H9 (cell line): Measurements from ENCODE around the gene KCNIP4. TPM values are rescaled to one million over a fixed set of nuclear protein-coding genes. Genes with fewer than 3 reads are reported as not detected.

ENCODE experiments used
- DNase-seq: peaks from one replicate; pipeline ENCODE4 v3.0.0-alpha.2; 2017
- H2AFZ ChIP-seq: one replicate; pipeline ENCODE4 v1.6.1; 2013; ENCODE audit warnings: mild to moderate bottlenecking, low read length, control low read depth, moderate library complexity
- H2AK5ac ChIP-seq: 2 replicates; pipeline ENCODE4 v1.6.1; 2013; ENCODE audit warnings: low read length, control low read depth, mixed read lengths; ENCODE audit not compliant: insufficient read length
- H2BK120ac ChIP-seq: one replicate; pipeline ENCODE4 v1.6.1; 2013; ENCODE audit warnings: low read depth, mild to moderate bottlenecking, low read length, control low read depth, inconsistent platforms; ENCODE audit not compliant: poor library complexity, severe bottlenecking
- H2BK12ac ChIP-seq: 2 replicates; pipeline ENCODE4 v1.6.1; 2013; ENCODE audit warnings: low read length, control low read depth, mixed read lengths, low read depth; ENCODE audit not compliant: insufficient read length
- H2BK15ac ChIP-seq: 2 replicates; pipeline ENCODE4 v1.6.1; 2013; ENCODE audit warnings: low read depth, low read length, control low read depth
- H2BK20ac ChIP-seq: one replicate; pipeline ENCODE4 v1.6.1; 2013; ENCODE audit warnings: low read depth, mild to moderate bottlenecking, low read length, control low read depth, inconsistent platforms; ENCODE audit not compliant: poor library complexity, severe bottlenecking
- H2BK5ac ChIP-seq: 2 replicates; pipeline ENCODE4 v1.6.1; 2013; ENCODE audit warnings: low read length, control low read depth, mixed read lengths; ENCODE audit not compliant: insufficient read length
- H3K14ac ChIP-seq: 2 replicates; pipeline ENCODE4 v1.6.1; 2013; ENCODE audit warnings: low read length, control low read depth; ENCODE audit not compliant: insufficient read depth
- H3K18ac ChIP-seq: 2 replicates; pipeline ENCODE4 v1.6.1; 2013; ENCODE audit warnings: low read depth, mild to moderate bottlenecking, mixed read lengths, low read length, control low read depth; ENCODE audit not compliant: insufficient read length
- H3K23ac ChIP-seq: 2 replicates; pipeline ENCODE4 v1.6.1; 2013; ENCODE audit warnings: low read length, control low read depth, mixed read lengths, low read depth; ENCODE audit not compliant: insufficient read length
- H3K23me2 ChIP-seq: 2 replicates; pipeline ENCODE4 v1.6.1; 2013; ENCODE audit warnings: low read depth, mild to moderate bottlenecking, mixed read lengths, low read length, control low read depth; ENCODE audit not compliant: insufficient read length, poor library complexity, severe bottlenecking
- H3K27ac ChIP-seq: 2 replicates; pipeline ENCODE4 v1.5.1; 2013; ENCODE audit warnings: low read length, control low read depth, mixed read lengths, low read depth; ENCODE audit not compliant: insufficient read length
- H3K27me3 ChIP-seq: 2 replicates; pipeline ENCODE4 v1.6.1; 2013; ENCODE audit warnings: low read length, control low read depth, inconsistent platforms; ENCODE audit not compliant: insufficient read depth
- H3K4ac ChIP-seq: 2 replicates; pipeline ENCODE4 v1.6.1; 2013; ENCODE audit warnings: low read depth, mild to moderate bottlenecking, control low read depth, inconsistent platforms, low read length, moderate library complexity
- H3K4me1 ChIP-seq: 2 replicates; pipeline ENCODE4 v1.6.1; 2013; ENCODE audit warnings: low read length, control low read depth, inconsistent platforms; ENCODE audit not compliant: insufficient read depth
- H3K4me2 ChIP-seq: 2 replicates; pipeline ENCODE4 v1.6.1; 2013; ENCODE audit warnings: low read length, control low read depth, mixed read lengths; ENCODE audit not compliant: insufficient read length, insufficient read depth
- H3K56ac ChIP-seq: 2 replicates; pipeline ENCODE4 v1.6.1; 2013; ENCODE audit warnings: low read depth, mild to moderate bottlenecking, mixed read lengths, low read length, control low read depth; ENCODE audit not compliant: insufficient read length
- H3K79me1 ChIP-seq: 2 replicates; pipeline ENCODE4 v1.6.1; 2013; ENCODE audit warnings: low read depth, mild to moderate bottlenecking, moderate library complexity, low read length, control low read depth, inconsistent platforms; ENCODE audit not compliant: insufficient read depth, poor library complexity, severe bottlenecking
- H3K79me2 ChIP-seq: 2 replicates; pipeline ENCODE4 v1.6.1; 2013; ENCODE audit warnings: low read length, control low read depth, inconsistent platforms; ENCODE audit not compliant: insufficient read depth
- H3K9ac ChIP-seq: 2 replicates; pipeline ENCODE4 v1.6.1; 2013; ENCODE audit warnings: low read length, control low read depth, mixed read lengths; ENCODE audit not compliant: insufficient read length; ENCODE audit errors: extremely low read depth
- H3K9me3 ChIP-seq: one replicate; pipeline ENCODE4 v1.6.1; 2013; ENCODE audit warnings: low read depth, low read length, inconsistent platforms; ENCODE audit not compliant: control insufficient read depth
- H3T11ph ChIP-seq: one replicate; pipeline ENCODE4 v1.6.1; 2013; ENCODE audit warnings: mild to moderate bottlenecking, low read length, control low read depth, inconsistent platforms
- H4K20me1 ChIP-seq: one replicate; pipeline ENCODE4 v1.6.1; 2013; ENCODE audit not compliant: control insufficient read depth, insufficient read length, insufficient read depth
- H4K5ac ChIP-seq: 2 replicates; pipeline ENCODE4 v1.6.1; 2013; ENCODE audit warnings: low read depth, mild to moderate bottlenecking, mixed read lengths, low read length, control low read depth; ENCODE audit not compliant: insufficient read length
- H4K8ac ChIP-seq: replicated peaks from 2 replicates; pipeline ENCODE4 v1.6.1; 2013; ENCODE audit warnings: low read length, control low read depth, mixed read lengths, low read depth; ENCODE audit not compliant: insufficient read length
- H4K91ac ChIP-seq: 2 replicates; pipeline ENCODE4 v1.6.1; 2013; ENCODE audit warnings: low read depth, mild to moderate bottlenecking, moderate library complexity, mixed read lengths, low read length, control low read depth; ENCODE audit not compliant: insufficient read length
- H3K27ac Mint-ChIP-seq, 3 experiments: 2 replicates in 2 of 3; 3 replicates in 1 of 3; pipeline ENCODE4 v1.8.0; 2020 to 2021; ENCODE audit warnings: mixed read lengths in 3 of 3, mild to moderate bottlenecking in 1 of 3, moderate library complexity in 1 of 3
- H3K27me3 Mint-ChIP-seq: 2 replicates; pipeline ENCODE4 v1.8.0; 2021; ENCODE audit warnings: low read depth, mild to moderate bottlenecking, moderate library complexity, mixed read lengths
- H3K36me3 Mint-ChIP-seq, 3 experiments: 2 replicates in 2 of 3; 3 replicates in 1 of 3; pipeline ENCODE4 v1.8.0; 2020 to 2021; ENCODE audit warnings: low read depth in 3 of 3, mixed read lengths in 3 of 3; ENCODE audit not compliant: insufficient read depth in 1 of 3
- H3K4me1 Mint-ChIP-seq, 2 experiments: 2 replicates each; pipeline ENCODE4 v1.8.0; 2020; ENCODE audit warnings: mixed read lengths in 2 of 2
- H3K4me3 Mint-ChIP-seq, 2 experiments: 2 replicates in 1 of 2; 3 replicates in 1 of 2; pipeline ENCODE4 v1.8.0; 2020 to 2021; ENCODE audit warnings: mild to moderate bottlenecking in 2 of 2, mixed read lengths in 2 of 2, moderate library complexity in 1 of 2
- H3K9me3 Mint-ChIP-seq, 2 experiments: 2 replicates in 1 of 2; 3 replicates in 1 of 2; pipeline ENCODE4 v1.8.0; 2020; ENCODE audit warnings: mild to moderate bottlenecking in 2 of 2, mixed read lengths in 2 of 2, moderate library complexity in 1 of 2
- CTCF ChIP-seq: fragments of 200-600 bp; sonication (generic); conservative IDR thresholded peaks from 3 replicates; pipeline ENCODE4 v1.8.0; 2021; ENCODE audit warnings: antibody characterized with exemption, mild to moderate bottlenecking
- WGBS: extraction: QIAGEN DNeasy Blood & Tissue Kit; methylation state at CpG from one replicate; pipeline ENCODE4 v1.1.7; 2013; ENCODE audit warnings: missing lambda C conversion rate, low lambda C conversion rate, mixed read lengths; ENCODE audit not compliant: insufficient read length; ENCODE audit errors: extremely low coverage; 5-methylcytosine and 5-hydroxymethylcytosine counted together
- total RNA-seq: library from RNA; stranded (reverse); gene quantifications from 2 replicates; pipeline ENCODE4 v1.2.1, GENCODE V29; 2021

The KCNIP4 gene
- total RNA-seq, 1 experiment from 2014 or later: not detected

DNA sequence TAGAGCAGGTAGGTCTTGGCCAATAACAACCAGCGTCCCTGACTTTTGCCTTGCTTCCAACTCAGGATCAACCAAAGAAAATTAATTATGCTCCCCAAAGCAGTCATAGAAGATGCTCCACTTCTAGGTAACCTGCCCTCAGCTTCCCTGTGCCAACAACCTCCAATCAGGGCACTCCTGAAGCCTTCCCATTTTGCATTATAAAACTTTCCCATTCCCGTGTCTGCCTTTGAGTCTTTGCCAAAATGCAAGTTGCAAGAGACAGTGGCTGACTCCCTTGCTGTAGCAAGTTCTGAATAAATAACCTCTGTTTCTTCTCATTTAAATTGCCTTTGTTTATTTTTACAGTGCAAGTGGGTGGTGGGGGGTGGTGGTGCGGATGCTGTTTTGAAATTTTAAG, 830.3 kb downstream of the KCNIP4 start:
- Histone ChIP-seq H3K23ac (no peak overlapping the region), H3K18ac (no peak overlapping the region), H3K23me2 (no peaks in the 10 kb centered on the region), H3K4ac (no peak overlapping the region), H2BK15ac (no peak overlapping the region), H3K9me3 (no peaks in the 10 kb centered on the region), H3K4me2 (no peak overlapping the region), H2AFZ (no peak overlapping the region), H4K20me1 (no peaks in the 10 kb centered on the region), H4K5ac (no peak overlapping the region), H3K27ac (no peak overlapping the region), H4K91ac (no peak overlapping the region), H2BK12ac (no peak overlapping the region), H3K27me3 (no peaks in the 10 kb centered on the region), H4K8ac (no peak overlapping the region), H2BK20ac (no peak overlapping the region), H3K56ac (no peak overlapping the region), H2BK120ac (no peak overlapping the region), H3K79me1 (no peaks in the 10 kb centered on the region), H3K9ac (no peak overlapping the region), H3K4me1 (peaks cover 4% of the 10 kb centered on the region; the same call in 1 of the 2 replicates), H3T11ph (no peak overlapping the region), H2BK5ac (no peak overlapping the region), H2AK5ac (no peak overlapping the region), H3K79me2 (no peaks in the 10 kb centered on the region), H3K14ac (no peak overlapping the region)
- TF ChIP-seq CTCF: no peak
- no peak for DNase-seq
- Mint-ChIP-seq H3K4me3 (no peak overlapping the region), H3K36me3 (peaks cover 0 to 4% (median 0%) of the 10 kb centered on the region in 3 experiments; a peak in 2 of 7 replicates), H3K4me1 (peaks cover 17 to 20% of the 10 kb centered on the region in 2 experiments), H3K27me3 (no peaks in the 10 kb centered on the region), H3K27ac (peak overlapping the region in 2 of 3 experiments; percentile 43 to 62; a peak in 3 of 7 replicates), H3K9me3 (peaks cover 0 to 3% of the 10 kb centered on the region in 2 experiments; a peak in 1 of 5 replicates)
- WGBS: no CpG with 5 or more reads among the region's 3 CpGs
